GM12878 (cell line): ENCODE results near the gene PDE9A. TPM values are rescaled to one million over a fixed set of nuclear protein-coding genes. Genes with fewer than 3 reads are reported as not detected.

Source experiments
- BRCA1 ChIP-seq: IDR thresholded peaks from 2 replicates; pipeline ENCODE4 v1.6.1; 2011; ENCODE audit warnings: low read depth, low read length, improper control_type of control experiment
- ELK1 ChIP-seq: IDR thresholded peaks from 2 replicates; pipeline ENCODE4 v1.6.1; 2012; ENCODE audit warnings: low read depth, low read length, improper control_type of control experiment
- IRF5 ChIP-seq: fragments of 450-650 bp; IDR thresholded peaks from 2 replicates; pipeline ENCODE4 v1.6.1; 2017; ENCODE audit warnings: borderline replicate concordance
- MTA2 ChIP-seq: fragments of 450-650 bp; IDR thresholded peaks from 2 replicates; pipeline ENCODE4 v1.6.1; 2016; ENCODE audit warnings: low read depth, mild to moderate bottlenecking, moderate library complexity
- POLR2A ChIP-seq: IDR thresholded peaks from 2 replicates; pipeline ENCODE4 v1.6.1; 2011; ENCODE audit warnings: low read depth, mild to moderate bottlenecking, low read length
- ZBTB11 ChIP-seq: fragments of 450-650 bp; formaldehyde crosslinking; IDR thresholded peaks from 2 replicates; pipeline ENCODE4 v1.5.0; 2022; ENCODE audit warnings: mild to moderate bottlenecking, missing genetic modification characterization
- ZNF207 ChIP-seq: fragments of 450-650 bp; IDR thresholded peaks from 2 replicates; pipeline ENCODE4 v1.6.1; 2014; ENCODE audit warnings: antibody characterized with exemption, mild to moderate bottlenecking, borderline replicate concordance
- polyA plus RNA-seq, 11 experiments: library from polyadenylated mRNA; depleted of rRNA in 4 of 11; unstranded in 6 of 11; stranded (reverse) in 5 of 11; fragments of >200 nt; fragmentation: Nextera tagmentation in 4 of 11; fragmentation: Illumina TruSeq in 1 of 11; extraction: Ambion mirVana in 4 of 11; extraction: Trizol in 1 of 11; gene quantifications; 1 replicate in 1 of 11; 2 replicates in 10 of 11; pipeline versions ENCODE4 v1.2.1 to v1.2.3, GENCODE V29; 2011 to 2016; ENCODE audit warnings: inconsistent platforms in 2 of 11, missing spikeins in 2 of 11, low read depth in 1 of 11
- total RNA-seq, 4 experiments: library from RNA; depleted of rRNA in 3 of 4; stranded (reverse); fragments of >200 nt in 3 of 4; fragmentation: Illumina TruSeq in 1 of 4; extraction: Trizol in 1 of 4; gene quantifications; 2 replicates each; pipeline versions ENCODE4 v1.2.1 to v1.2.3, GENCODE V29; 2013 to 2021

PDE9A gene
- total and polyA plus RNA-seq, 10 of the 15 experiments (the other 5 are each of a cell fraction or from before 2014, with no cell fraction given) = 0.08 to 0.45 (median 0.20) TPM; not detected in 1

GRCh38 chr21:42621166-42621818 lies 32.1 kb upstream of the PDE9A start (continued):
- TF ChIP-seq ZBTB11 (CRISPR knock-in tag) = no peak
- no peak for TF ChIP-seq IRF5
- TF ChIP-seq ELK1 = no peak
- TF ChIP-seq BRCA1 = no peak
- TF ChIP-seq MTA2 = no peak
- no peak for TF ChIP-seq POLR2A
- no peak for TF ChIP-seq ZNF207
- TF ChIP-seq, all 136 proteins: peak for 0
